ENCODE measurements around the gene C16orf46. TPM values are rescaled to one million over a fixed set of nuclear protein-coding genes. Genes with fewer than 3 reads are reported as not detected.

C16orf46 gene
- total RNA-seq, 4 donors from 2014 or later = 0.70 to 3.2 (median 1.6) TPM; not detected in 1

DNA sequence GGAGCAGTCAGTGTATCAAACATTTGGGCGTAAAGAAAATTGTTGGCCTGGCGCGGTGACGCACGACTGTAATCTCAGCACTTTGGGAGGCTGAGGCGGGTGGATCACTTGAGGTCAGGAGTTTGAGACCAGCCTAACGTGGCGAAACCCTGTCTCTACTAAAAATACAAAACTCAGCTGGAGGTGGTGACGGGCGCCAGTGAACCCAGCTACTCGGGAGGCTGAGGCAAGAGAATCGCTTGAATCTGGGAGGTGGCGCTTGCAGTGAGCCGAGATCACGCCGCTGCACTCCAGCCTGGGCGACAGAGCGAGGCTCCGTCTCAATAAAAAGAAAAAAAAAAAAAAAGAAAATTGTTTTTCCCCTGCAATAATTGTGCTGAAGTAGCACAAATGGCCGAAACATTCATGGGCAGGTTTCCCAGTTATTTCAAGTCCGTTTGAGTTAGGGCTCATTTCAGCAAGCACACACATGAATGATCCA is 17.8 kb upstream of the C16orf46 start:
- Histone ChIP-seq H3K4me3 (peak overlapping the region in 1 of 4 donors; percentile 76), H3K27ac (no peak overlapping the region), H3K27me3 (no peaks in the 10 kb centered on the region), H3K36me3 (no peaks in the 10 kb centered on the region), H3K4me1 (peaks cover 0 to 4% (median 1%) of the 10 kb centered on the region in 4 donors), H3K9me3 (no peaks in the 10 kb centered on the region)
- DNase-seq = no peak
- TF ChIP-seq POLR2A (IDR thresholded peaks at IDR 0.05) (no peak), CTCF (IDR thresholded peaks at IDR 0.05) (no peak)

GRCh38 chr16:81088836-81089235 is 11.8 kb upstream of the C16orf46 start:
- peak in 1 of 3 donors; percentile 3 for DNase-seq
- Histone ChIP-seq H3K9me3 (no peaks in the 10 kb centered on the region), H3K27me3 (no peaks in the 10 kb centered on the region), H3K27ac (no peak overlapping the region), H3K4me1 (no peaks in the 10 kb centered on the region), H3K36me3 (peaks cover 0 to 2% (median 0%) of the 10 kb centered on the region in 3 donors), H3K4me3 (no peak overlapping the region)
- TF ChIP-seq POLR2A (IDR thresholded peaks at IDR 0.05) = no peak
- TF ChIP-seq CTCF (IDR thresholded peaks at IDR 0.05) = no peak

GRCh38 chr16:81081014-81081413 is 4.0 kb upstream of the C16orf46 start:
- H3K36me3 ChIP-seq = peaks cover 0 to 5% (median 0%) of the 10 kb centered on the region in 3 donors
- H3K27ac ChIP-seq = no peak overlapping the region
- DNase-seq = no peak
- no peaks in the 10 kb centered on the region for H3K9me3 ChIP-seq
- H3K4me3 ChIP-seq = no peak overlapping the region
- TF ChIP-seq CTCF (IDR thresholded peaks at IDR 0.05) (no peak), POLR2A (IDR thresholded peaks at IDR 0.05) (no peak)
- no peaks in the 10 kb centered on the region for H3K27me3 ChIP-seq
- H3K4me1 ChIP-seq = peaks cover 0 to 3% (median 0%) of the 10 kb centered on the region in 4 donors

DNA sequence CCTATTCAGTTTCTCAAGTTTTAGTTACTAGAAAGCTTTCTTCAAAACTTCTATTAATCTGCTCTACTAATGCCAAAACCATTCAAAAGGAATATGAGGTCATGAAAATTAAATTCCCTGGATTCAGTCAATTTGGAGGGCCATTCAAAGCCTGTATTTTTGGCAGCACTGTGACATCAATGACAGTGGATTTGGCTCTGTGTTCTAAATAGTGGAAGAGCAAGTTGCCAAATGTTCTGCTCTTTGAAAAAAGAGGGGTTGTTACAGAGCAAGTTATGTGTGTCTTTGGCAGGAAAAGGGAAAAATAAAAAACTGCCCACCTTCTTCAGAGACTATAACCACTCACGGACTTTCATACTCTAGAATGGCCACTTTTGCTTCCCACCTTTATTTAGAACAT is 3.2 kb upstream of the C16orf46 start:
- Histone ChIP-seq H3K36me3 (peaks cover 0 to 5% (median 0%) of the 10 kb centered on the region in 3 donors), H3K4me3 (no peak overlapping the region), H3K27ac (no peak overlapping the region), H3K27me3 (no peaks in the 10 kb centered on the region), H3K9me3 (no peaks in the 10 kb centered on the region), H3K4me1 (peaks cover 0 to 3% (median 0%) of the 10 kb centered on the region in 4 donors)
- DNase-seq = no peak
- no peak for TF ChIP-seq CTCF (IDR thresholded peaks at IDR 0.05)
- no peak for TF ChIP-seq POLR2A (IDR thresholded peaks at IDR 0.05)

DNA sequence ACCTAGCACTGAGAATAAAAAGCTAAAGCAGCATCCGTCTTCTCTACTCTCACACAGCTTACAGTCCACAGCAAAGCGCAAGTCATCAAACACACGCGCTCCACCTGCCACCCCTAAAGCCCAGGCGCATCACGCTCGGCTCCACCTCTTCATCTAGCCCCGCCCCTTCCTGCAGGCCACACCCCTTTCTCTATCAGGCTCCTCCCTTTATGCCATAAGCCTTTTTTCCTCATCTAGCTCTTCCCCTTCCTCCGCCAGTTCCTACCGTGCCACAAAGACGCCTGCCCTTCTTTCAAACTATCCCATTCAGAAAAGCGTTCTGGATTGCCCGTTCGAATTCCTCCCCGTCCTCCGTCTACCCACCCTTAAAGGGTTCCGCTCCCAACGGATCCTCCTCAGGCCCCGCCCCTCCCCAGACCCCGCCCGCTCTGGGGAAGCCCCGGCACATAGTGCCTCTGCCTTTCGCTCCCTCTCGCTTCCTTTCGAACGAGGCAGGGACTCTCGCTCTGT is 417 bp downstream of the C16orf46 start:
- H3K27me3 ChIP-seq = no peaks in the 10 kb centered on the region
- peak overlapping the region; percentile 93 to 96 (median 94) for H3K27ac ChIP-seq
- peak overlapping the region; percentile 71 to 93 (median 80) for H3K4me3 ChIP-seq
- no peaks in the 10 kb centered on the region for H3K9me3 ChIP-seq
- no peaks in the 10 kb centered on the region for H3K36me3 ChIP-seq
- TF ChIP-seq POLR2A (IDR thresholded peaks at IDR 0.05) (no peak), CTCF (IDR thresholded peaks at IDR 0.05) (no peak)
- peaks cover 0 to 3% (median 0%) of the 10 kb centered on the region in 4 donors for H3K4me1 ChIP-seq
- peak; percentile 96 for DNase-seq

Measured in Peyer's patch (tissue), 4 donors.